Adrenal gland (tissue), 5 donors: ENCODE measurements around the gene MTF1.

Experiments used
- POLR2A ChIP-seq, 2 donors: fragments of 450-650 bp; IDR thresholded peaks; one replicate each; pipeline ENCODE4 v1.6.1; 2017; ENCODE audit warnings: antibody characterized with exemption in 2 of 2, mild to moderate bottlenecking in 2 of 2, moderate library complexity in 1 of 2
- TF ChIP-seq, protein P1 (sequence below), 6 experiments: fragments of 450-650 bp in 4 of 6; fragments of 200-600 bp in 2 of 6; sonication (generic) in 1 of 6; IDR thresholded peaks; 1 replicate in 5 of 6; 2 replicates in 1 of 6; pipeline versions ENCODE4 v1.5.1 to v1.8.0; 2016 to 2021; ENCODE audit warnings: antibody characterized with exemption in 6 of 6, mild to moderate bottlenecking in 2 of 6, moderate library complexity in 1 of 6
- donor health status: DM: no; HTN: no; CAD: no.

DNA sequence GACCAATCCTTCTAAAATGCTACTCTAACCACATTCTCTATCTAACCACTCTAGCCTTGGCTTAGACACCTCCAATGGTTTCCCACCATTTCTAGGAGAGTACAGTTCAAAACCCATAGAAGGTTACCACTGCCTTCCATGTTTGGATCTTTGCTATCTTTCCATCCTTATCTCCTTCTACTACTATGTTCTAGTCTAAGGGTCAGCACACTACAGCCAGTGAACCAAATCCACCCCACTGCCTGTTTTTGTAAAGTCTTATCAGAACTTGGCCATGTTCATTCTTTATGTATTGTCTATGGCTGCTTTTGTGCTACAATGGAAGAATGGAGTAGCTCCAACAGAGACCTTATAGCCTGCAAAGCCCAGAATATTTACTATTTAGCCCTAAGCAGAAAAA is 6.2 kb downstream of the MTF1 start:
- TF ChIP-seq, protein P1, sequence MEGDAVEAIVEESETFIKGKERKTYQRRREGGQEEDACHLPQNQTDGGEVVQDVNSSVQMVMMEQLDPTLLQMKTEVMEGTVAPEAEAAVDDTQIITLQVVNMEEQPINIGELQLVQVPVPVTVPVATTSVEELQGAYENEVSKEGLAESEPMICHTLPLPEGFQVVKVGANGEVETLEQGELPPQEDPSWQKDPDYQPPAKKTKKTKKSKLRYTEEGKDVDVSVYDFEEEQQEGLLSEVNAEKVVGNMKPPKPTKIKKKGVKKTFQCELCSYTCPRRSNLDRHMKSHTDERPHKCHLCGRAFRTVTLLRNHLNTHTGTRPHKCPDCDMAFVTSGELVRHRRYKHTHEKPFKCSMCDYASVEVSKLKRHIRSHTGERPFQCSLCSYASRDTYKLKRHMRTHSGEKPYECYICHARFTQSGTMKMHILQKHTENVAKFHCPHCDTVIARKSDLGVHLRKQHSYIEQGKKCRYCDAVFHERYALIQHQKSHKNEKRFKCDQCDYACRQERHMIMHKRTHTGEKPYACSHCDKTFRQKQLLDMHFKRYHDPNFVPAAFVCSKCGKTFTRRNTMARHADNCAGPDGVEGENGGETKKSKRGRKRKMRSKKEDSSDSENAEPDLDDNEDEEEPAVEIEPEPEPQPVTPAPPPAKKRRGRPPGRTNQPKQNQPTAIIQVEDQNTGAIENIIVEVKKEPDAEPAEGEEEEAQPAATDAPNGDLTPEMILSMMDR (IDR thresholded peaks at IDR 0.05): no peak
- no peak for TF ChIP-seq POLR2A (IDR thresholded peaks at IDR 0.05)
